Coronary artery (tissue), 2 donors: ENCODE data around the gene LRRC17.
A peak's percentile ranks its signal among the peaks of the same experiment; 100 is the strongest.

Source experiments
- DNase-seq: peaks from one replicate; pipeline ENCODE4 v3.0.0-alpha.2; 2017; ENCODE audit warnings: low spot score
- H3K27ac ChIP-seq, 2 donors: fragments of 200-600 bp; sonication (generic); one replicate each; pipeline ENCODE4 v1.5.1; 2016 to 2019
- H3K4me3 ChIP-seq: fragments of 200-600 bp; sonication (generic); 2 replicates; pipeline ENCODE4 v1.5.1; 2016; ENCODE audit warnings: mild to moderate bottlenecking, moderate library complexity
- TF ChIP-seq, protein P1 (sequence below): fragments of 200-600 bp; sonication (generic); IDR thresholded peaks from one replicate; pipeline ENCODE4 v1.5.1; 2019; ENCODE audit warnings: antibody characterized with exemption

Gene LRRC17

DNA sequence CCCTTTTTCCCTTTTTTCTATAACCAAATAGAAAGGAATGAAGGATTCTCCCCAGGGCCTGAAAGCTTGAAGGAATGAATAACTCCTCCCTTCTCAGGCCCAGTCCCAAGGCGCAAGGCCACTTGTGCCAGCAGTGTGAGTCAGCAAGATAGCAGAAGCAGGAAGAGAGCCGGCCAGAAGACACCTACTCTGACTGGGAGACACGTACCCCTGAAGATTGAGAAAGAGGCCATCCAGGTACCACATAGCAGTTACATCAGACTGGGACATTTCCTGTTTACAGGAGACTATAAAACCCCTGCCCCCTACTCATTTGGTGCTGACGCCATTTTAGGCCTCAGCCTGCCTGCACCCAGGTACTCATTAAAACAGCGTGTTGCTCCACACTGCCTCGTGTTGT is 65.5 kb downstream of the LRRC17 start:
- DNase-seq: peak; percentile 87
- Histone ChIP-seq H3K4me3 (no peak overlapping the region), H3K27ac (peak overlapping the region; percentile 39 to 72)
- TF ChIP-seq, protein P1, sequence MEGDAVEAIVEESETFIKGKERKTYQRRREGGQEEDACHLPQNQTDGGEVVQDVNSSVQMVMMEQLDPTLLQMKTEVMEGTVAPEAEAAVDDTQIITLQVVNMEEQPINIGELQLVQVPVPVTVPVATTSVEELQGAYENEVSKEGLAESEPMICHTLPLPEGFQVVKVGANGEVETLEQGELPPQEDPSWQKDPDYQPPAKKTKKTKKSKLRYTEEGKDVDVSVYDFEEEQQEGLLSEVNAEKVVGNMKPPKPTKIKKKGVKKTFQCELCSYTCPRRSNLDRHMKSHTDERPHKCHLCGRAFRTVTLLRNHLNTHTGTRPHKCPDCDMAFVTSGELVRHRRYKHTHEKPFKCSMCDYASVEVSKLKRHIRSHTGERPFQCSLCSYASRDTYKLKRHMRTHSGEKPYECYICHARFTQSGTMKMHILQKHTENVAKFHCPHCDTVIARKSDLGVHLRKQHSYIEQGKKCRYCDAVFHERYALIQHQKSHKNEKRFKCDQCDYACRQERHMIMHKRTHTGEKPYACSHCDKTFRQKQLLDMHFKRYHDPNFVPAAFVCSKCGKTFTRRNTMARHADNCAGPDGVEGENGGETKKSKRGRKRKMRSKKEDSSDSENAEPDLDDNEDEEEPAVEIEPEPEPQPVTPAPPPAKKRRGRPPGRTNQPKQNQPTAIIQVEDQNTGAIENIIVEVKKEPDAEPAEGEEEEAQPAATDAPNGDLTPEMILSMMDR: no peak

DNA sequence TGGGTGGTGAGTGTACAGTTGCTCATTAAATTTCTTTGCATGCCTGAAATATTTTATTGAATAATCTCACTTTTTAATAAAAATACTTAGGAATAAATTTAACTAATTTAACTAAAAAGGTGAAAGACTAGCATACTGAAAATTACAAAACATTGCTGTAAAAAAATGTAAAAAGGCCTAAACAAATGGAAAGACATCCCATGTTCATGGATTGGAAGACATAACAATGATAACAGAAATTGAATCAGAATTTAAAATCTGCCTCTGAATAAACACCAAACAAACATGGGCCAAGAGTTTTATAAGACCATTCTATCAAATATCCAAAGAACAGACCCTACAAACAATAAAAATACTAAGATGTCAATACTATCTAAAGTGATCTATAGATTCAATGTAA is 66.9 kb downstream of the LRRC17 start:
- Histone ChIP-seq H3K27ac (no peak overlapping the region), H3K4me3 (no peak overlapping the region)
- DNase-seq: no peak
- TF ChIP-seq, protein P1: no peak

DNA sequence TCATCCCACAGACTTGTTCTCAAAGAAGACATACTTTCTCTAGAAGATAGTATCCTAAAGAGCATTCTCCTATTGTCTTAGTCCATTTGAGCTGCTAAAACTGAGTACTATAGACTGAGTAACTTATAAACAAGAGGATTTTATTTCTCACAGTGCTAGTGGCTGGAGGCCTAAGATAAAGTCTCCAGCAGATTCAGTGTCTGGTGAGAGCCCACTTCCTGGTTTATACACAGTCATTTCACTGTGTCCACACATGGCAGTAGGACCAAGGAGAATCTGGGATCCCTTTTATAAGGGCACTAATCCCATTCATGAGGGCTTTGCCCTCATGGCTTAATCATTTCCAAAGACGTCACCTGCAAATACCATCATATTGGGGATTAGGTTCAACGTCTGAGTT is 68.7 kb downstream of the LRRC17 start:
- no peak overlapping the region for H3K4me3 ChIP-seq
- no peak for DNase-seq
- TF ChIP-seq, protein P1: no peak
- H3K27ac ChIP-seq: no peak overlapping the region

DNA sequence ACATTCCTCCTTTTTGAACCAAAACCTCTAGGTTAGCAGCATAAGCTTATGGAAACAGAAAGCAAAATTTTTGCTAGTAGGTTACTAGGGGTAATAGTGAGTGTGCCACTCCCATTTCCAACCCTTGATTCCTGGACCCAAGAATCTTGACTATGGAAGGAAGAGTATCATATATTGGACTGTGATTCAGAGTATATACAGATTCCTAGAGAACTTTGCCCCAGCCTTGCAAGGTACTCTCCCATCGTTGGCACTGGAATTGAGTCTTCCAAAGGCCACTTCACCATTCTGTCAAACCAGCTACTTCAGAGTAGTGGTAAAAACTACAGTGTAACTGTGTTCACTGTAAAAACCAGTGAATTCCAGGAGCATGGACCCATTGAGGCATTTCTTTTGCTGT is 69.4 kb downstream of the LRRC17 start:
- Histone ChIP-seq H3K4me3 (no peak overlapping the region), H3K27ac (no peak overlapping the region)
- TF ChIP-seq, protein P1: no peak
- no peak for DNase-seq

DNA sequence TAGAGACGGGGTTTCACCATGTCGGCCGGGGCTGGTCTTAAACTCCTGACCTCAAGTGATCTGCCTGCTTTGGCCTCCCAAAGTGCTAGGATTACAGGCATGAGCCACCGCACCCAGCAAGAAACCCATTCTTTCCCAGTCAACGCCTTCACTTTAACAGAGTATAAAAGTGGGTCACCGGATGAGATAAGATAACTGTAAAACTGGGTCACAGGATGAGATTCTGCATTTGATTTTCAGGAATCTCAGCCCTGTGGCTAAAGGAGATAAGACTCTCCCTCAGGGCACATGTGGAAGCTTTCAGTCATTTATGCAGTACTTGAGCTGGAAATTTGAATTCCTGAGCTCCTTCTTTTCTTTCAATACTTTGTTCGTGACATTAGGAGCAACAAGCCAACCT is 70.8 kb downstream of the LRRC17 start:
- DNase-seq: no peak
- H3K4me3 ChIP-seq: no peak overlapping the region
- TF ChIP-seq, protein P1: no peak
- H3K27ac ChIP-seq: peak overlapping the region in 1 of 2 donors; percentile 27

DNA sequence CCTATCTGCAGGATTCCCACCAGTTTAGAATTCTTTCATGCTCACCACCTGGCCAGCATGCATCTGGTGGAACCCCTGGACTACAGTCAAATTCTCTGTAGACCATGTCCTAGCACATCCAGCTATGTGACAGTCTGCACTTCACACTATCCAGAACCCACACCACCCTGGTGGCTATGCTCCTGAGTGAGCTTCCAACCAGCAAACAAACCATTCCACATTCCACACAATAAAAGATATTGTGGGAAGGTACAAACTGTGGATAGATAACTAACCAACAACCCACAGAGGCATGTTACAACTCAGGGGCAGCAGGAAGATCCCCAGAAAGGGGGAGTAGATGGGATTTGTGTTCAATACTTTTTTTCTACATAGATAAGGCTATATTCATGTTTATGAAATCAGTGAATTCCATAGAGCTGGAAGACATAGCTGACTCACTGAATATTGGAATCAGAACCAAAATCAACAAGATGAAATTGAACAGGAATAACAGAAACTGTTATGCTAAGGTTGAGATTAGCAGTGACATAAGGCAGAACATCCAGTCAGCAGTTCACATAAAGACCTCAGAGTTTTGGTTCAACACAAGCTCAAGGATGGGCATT is 72.5 kb downstream of the LRRC17 start:
- H3K4me3 ChIP-seq: no peak overlapping the region
- peak overlapping the region; percentile 42 to 66 for H3K27ac ChIP-seq
- TF ChIP-seq, protein P1: no peak
- no peak for DNase-seq

DNA sequence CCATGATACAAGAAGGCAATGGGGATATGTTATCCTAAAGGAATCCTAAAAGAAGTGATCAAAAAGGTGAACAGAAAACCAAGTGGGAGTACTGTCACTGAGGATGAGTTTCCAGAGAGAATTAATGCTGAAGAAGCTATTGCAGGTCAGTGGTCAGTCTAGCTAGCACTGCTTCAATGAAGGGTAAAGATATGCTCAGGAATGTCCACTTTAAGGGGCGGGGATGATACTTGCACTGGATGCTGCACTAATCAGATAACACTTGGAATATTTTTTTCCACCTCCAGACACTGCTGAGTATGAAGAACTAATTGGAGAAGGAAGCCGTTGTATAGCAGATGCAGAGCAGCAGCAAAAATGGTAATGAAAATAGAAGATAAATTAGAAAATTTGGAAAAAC is 75.3 kb downstream of the LRRC17 start:
- DNase-seq: no peak
- Histone ChIP-seq H3K27ac (peak overlapping the region; percentile 10 to 70), H3K4me3 (no peak overlapping the region)
- TF ChIP-seq, protein P1: no peak
